Prostate gland (tissue), 2 donors: ENCODE data around the gene IPCEF1.

Experiments
- CTCF ChIP-seq, 4 experiments: fragments of 200-600 bp in 2 of 4; fragments of 450-650 bp in 2 of 4; sonication (generic) in 2 of 4; IDR thresholded peaks; 1 replicate in 3 of 4; 2 replicates in 1 of 4; pipeline ENCODE4 v1.5.1; 2016 to 2019; ENCODE audit warnings: antibody characterized with exemption in 4 of 4, mild to moderate bottlenecking in 2 of 4, moderate library complexity in 2 of 4
- POLR2A ChIP-seq: fragments of 450-650 bp; IDR thresholded peaks from one replicate; pipeline ENCODE4 v1.6.1; 2016; ENCODE audit warnings: antibody characterized with exemption, mild to moderate bottlenecking
- POLR2AphosphoS5 ChIP-seq: sonication (generic); formaldehyde crosslinking; IDR thresholded peaks from one replicate; pipeline ENCODE4 v1.6.1; 2017; ENCODE audit warnings: antibody characterized with exemption

GRCh38 chr6:154266560-154267099 lies 90.0 kb downstream of the IPCEF1 start:
- no peak for TF ChIP-seq CTCF (IDR thresholded peaks at IDR 0.05)
- no peak for TF ChIP-seq POLR2AphosphoS5
- no peak for TF ChIP-seq POLR2A
